ENCODE measurements around the gene RBM11. TPM values are rescaled to one million over a fixed set of nuclear protein-coding genes. Genes with fewer than 3 reads are reported as not detected.

The RBM11 gene
- total RNA-seq, 2 donors from 2014 or later = 1.5 to 1.7 TPM

GRCh38 chr21:14244911-14245310, 29.0 kb downstream of the RBM11 start:
- Mint-ChIP-seq H3K4me1 (peaks cover 2% of the 10 kb centered on the region), H3K27me3 (peaks cover 27% of the 10 kb centered on the region), H3K27ac (no peak overlapping the region), H3K4me3 (no peak overlapping the region), H3K36me3 (ENCODE audit: low read depth) (no peaks in the 10 kb centered on the region)
- DNase-seq (no peak), ATAC-seq (no peak)
- no peaks in the 10 kb centered on the region for H3K9me3 ChIP-seq (ENCODE audit: control insufficient read depth, low read length, poor library complexity, severe bottlenecking)

GRCh38 chr21:14245711-14246110, 29.8 kb downstream of the RBM11 start:
- H3K4me1 Mint-ChIP-seq = peaks cover 2% of the 10 kb centered on the region
- DNase-seq (no peak), ATAC-seq (no peak)
- H3K27me3 Mint-ChIP-seq = peaks cover 27% of the 10 kb centered on the region
- no peaks in the 10 kb centered on the region for H3K36me3 Mint-ChIP-seq (ENCODE audit: low read depth)
- no peak overlapping the region for H3K27ac Mint-ChIP-seq
- no peak overlapping the region for H3K4me3 Mint-ChIP-seq
- no peaks in the 10 kb centered on the region for H3K9me3 ChIP-seq (ENCODE audit: control insufficient read depth, low read length, poor library complexity, severe bottlenecking)

- Mint-ChIP-seq H3K4me3 (no peak overlapping the region), H3K27me3 (peaks cover 33% of the 10 kb centered on the region), H3K36me3 (ENCODE audit: low read depth) (no peaks in the 10 kb centered on the region), H3K27ac (no peak overlapping the region), H3K4me1 (peaks cover 7% of the 10 kb centered on the region)
- H3K9me3 ChIP-seq (ENCODE audit: control insufficient read depth, low read length, poor library complexity, severe bottlenecking) = no peaks in the 10 kb centered on the region
- DNase-seq (no peak), ATAC-seq (no peak)
These were observed 35.4 kb downstream of the RBM11 start for GRCh38 chr21:14251336-14251735.

DNA sequence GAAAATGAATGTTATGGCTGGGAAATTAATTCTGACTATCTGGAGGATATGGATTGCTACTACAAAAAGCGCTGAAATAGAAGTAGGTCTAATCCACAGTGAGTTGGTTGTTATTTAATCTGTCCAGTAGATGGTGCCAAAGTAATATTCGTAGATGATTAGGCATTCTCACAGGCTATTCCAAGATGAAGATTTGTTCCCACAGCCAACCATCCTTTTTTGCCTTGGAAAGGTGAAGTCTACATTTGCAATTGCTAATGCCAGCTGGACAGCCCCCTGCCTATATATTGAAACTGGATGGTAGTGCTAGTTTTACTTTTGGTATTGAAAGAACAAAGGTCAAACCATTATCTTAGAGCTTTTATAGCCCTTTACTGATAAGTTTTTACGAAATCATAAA, 43.8 kb downstream of the RBM11 start:
- no peak for ATAC-seq
- Mint-ChIP-seq H3K27ac (no peak overlapping the region), H3K27me3 (peaks cover 23% of the 10 kb centered on the region), H3K4me1 (no peaks in the 10 kb centered on the region), H3K36me3 (ENCODE audit: low read depth) (peaks cover 2% of the 10 kb centered on the region), H3K4me3 (no peak overlapping the region)
- H3K9me3 ChIP-seq (ENCODE audit: control insufficient read depth, low read length, poor library complexity, severe bottlenecking) = no peaks in the 10 kb centered on the region
- no peak for DNase-seq

GRCh38 chr21:14260174-14260764, 44.3 kb downstream of the RBM11 start:
- no peak overlapping the region for H3K27ac Mint-ChIP-seq
- ATAC-seq (no peak), DNase-seq (no peak)
- H3K27me3 Mint-ChIP-seq = peaks cover 24% of the 10 kb centered on the region
- H3K4me1 Mint-ChIP-seq = no peaks in the 10 kb centered on the region
- no peak overlapping the region for H3K4me3 Mint-ChIP-seq
- peaks cover 2% of the 10 kb centered on the region for H3K36me3 Mint-ChIP-seq (ENCODE audit: low read depth)
- no peaks in the 10 kb centered on the region for H3K9me3 ChIP-seq (ENCODE audit: control insufficient read depth, low read length, poor library complexity, severe bottlenecking)

DNA sequence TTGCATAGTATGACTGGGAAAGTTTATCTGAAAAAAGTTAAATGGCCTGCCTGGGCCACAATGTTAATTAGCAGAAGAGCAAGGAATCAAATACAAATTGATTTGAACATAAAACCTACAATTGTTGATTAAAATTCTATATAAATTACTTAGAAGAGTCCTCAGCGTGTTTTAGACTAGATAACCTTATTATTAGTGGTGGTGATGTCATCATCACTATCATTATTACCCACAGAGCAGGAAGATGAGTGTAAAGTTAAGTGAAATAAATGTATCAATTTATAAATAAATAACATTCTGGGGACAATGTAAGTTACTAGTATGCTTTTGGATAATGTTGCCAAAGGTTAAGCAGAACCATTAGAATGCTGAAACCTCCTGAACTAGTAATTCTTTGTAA, 46.1 kb downstream of the RBM11 start:
- Mint-ChIP-seq H3K4me3 (no peak overlapping the region), H3K4me1 (no peaks in the 10 kb centered on the region), H3K27me3 (peaks cover 25% of the 10 kb centered on the region), H3K36me3 (ENCODE audit: low read depth) (peaks cover 2% of the 10 kb centered on the region), H3K27ac (no peak overlapping the region)
- DNase-seq (no peak), ATAC-seq (no peak)
- H3K9me3 ChIP-seq (ENCODE audit: control insufficient read depth, low read length, poor library complexity, severe bottlenecking) = no peaks in the 10 kb centered on the region

DNA sequence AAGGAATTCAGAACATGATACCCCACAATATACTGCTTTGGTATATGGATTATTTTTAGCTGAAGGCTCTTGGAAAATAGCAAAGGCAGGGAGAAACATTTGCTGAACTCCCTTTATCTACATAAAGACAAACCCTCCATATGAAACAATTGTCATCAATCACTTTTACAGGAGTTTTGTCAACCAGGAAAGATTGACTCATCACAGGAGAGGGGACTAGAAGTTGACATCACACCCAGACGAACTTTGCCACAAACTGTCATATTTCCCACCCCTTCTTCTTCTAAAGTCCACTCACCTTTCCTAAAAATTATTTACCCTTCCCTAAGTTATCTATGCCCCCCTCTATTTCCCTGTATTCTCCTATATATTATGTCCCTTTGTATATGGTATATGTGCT, 47.9 kb downstream of the RBM11 start:
- Mint-ChIP-seq H3K27me3 (peaks cover 22% of the 10 kb centered on the region), H3K4me3 (no peak overlapping the region), H3K27ac (no peak overlapping the region), H3K4me1 (no peaks in the 10 kb centered on the region), H3K36me3 (ENCODE audit: low read depth) (peaks cover 4% of the 10 kb centered on the region)
- ATAC-seq (no peak), DNase-seq (no peak)
- no peaks in the 10 kb centered on the region for H3K9me3 ChIP-seq (ENCODE audit: control insufficient read depth, low read length, poor library complexity, severe bottlenecking)

GRCh38 chr21:14265023-14265422, 49.1 kb downstream of the RBM11 start:
- Mint-ChIP-seq H3K4me1 (no peaks in the 10 kb centered on the region), H3K4me3 (no peak overlapping the region), H3K27ac (no peak overlapping the region), H3K36me3 (ENCODE audit: low read depth) (peaks cover 4% of the 10 kb centered on the region), H3K27me3 (peaks cover 21% of the 10 kb centered on the region)
- no peaks in the 10 kb centered on the region for H3K9me3 ChIP-seq (ENCODE audit: control insufficient read depth, low read length, poor library complexity, severe bottlenecking)
- ATAC-seq (no peak), DNase-seq (no peak)

- H3K27ac Mint-ChIP-seq = no peak overlapping the region
- H3K4me1 Mint-ChIP-seq = no peaks in the 10 kb centered on the region
- H3K36me3 Mint-ChIP-seq (ENCODE audit: low read depth) = peaks cover 4% of the 10 kb centered on the region
- ATAC-seq (no peak), DNase-seq (no peak)
- H3K4me3 Mint-ChIP-seq = no peak overlapping the region
- H3K27me3 Mint-ChIP-seq = peaks cover 38% of the 10 kb centered on the region
- no peaks in the 10 kb centered on the region for H3K9me3 ChIP-seq (ENCODE audit: control insufficient read depth, low read length, poor library complexity, severe bottlenecking)
These were observed 51.1 kb downstream of the RBM11 start for GRCh38 chr21:14267076-14267475.

DNA sequence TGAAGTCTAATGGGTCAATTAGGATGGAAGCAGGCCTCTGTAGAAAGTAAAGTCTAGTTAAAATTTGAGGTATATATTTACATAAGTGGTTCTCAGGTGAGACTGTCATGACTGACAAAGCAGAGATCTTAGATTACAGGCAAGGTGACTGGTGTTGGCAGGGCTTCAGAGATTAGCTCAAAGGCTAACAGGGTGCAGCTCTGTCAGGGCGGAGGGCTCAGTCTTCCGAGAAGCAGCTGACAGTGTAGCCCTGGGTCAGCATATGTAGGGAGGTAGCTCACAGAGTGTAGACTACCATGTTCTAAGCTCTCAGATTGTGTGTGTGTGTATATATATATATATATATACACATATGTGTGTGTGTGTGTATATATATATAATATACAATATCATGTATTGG, 54.7 kb downstream of the RBM11 start:
- Mint-ChIP-seq H3K27me3 (peaks cover 55% of the 10 kb centered on the region), H3K36me3 (ENCODE audit: low read depth) (peaks cover 2% of the 10 kb centered on the region), H3K4me3 (no peak overlapping the region), H3K27ac (no peak overlapping the region), H3K4me1 (no peaks in the 10 kb centered on the region)
- DNase-seq (no peak), ATAC-seq (no peak)
- no peaks in the 10 kb centered on the region for H3K9me3 ChIP-seq (ENCODE audit: control insufficient read depth, low read length, poor library complexity, severe bottlenecking)

DNA sequence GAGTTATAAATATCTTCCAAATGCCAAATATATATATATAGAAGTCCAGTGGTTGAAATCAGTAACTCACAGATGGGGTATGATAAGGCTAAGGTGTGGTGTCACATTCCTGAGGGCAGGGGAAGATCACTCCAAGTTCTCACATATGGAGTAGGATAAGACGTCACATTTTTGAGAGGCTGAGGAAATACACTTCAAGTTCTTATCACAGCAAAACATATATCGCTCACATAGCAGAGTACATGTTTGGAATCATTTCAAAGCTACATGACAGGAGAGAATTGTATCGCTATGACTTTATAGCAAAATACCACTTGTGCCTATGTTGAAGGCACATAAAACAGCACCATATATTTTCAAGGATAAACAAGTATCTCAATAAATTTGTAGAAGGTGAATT, 55.1 kb downstream of the RBM11 start:
- H3K9me3 ChIP-seq (ENCODE audit: control insufficient read depth, low read length, poor library complexity, severe bottlenecking) = no peaks in the 10 kb centered on the region
- H3K36me3 Mint-ChIP-seq (ENCODE audit: low read depth) = peaks cover 2% of the 10 kb centered on the region
- no peaks in the 10 kb centered on the region for H3K4me1 Mint-ChIP-seq
- H3K4me3 Mint-ChIP-seq = no peak overlapping the region
- no peak overlapping the region for H3K27ac Mint-ChIP-seq
- ATAC-seq (no peak), DNase-seq (no peak)
- peaks cover 59% of the 10 kb centered on the region for H3K27me3 Mint-ChIP-seq

DNA sequence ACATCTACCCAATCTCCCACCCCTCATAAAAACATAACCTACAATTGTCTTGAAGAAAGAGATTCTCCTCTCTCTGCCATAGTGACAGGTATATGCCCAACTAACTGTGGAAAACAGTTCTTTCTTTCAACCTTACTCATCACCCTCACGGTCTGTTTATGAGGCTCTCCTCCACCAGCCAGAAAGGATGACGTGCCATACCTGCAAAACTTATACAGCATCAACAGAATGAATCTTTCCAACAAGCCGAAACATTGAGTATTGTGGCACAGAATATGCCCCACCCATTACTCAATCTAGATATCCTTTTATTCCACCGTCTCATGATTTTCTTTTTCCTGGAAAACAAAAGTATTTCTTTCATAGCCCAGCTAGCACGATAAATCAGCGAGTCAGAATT, 55.7 kb downstream of the RBM11 start:
- no peak for ATAC-seq
- H3K27me3 Mint-ChIP-seq = peaks cover 59% of the 10 kb centered on the region

DNA sequence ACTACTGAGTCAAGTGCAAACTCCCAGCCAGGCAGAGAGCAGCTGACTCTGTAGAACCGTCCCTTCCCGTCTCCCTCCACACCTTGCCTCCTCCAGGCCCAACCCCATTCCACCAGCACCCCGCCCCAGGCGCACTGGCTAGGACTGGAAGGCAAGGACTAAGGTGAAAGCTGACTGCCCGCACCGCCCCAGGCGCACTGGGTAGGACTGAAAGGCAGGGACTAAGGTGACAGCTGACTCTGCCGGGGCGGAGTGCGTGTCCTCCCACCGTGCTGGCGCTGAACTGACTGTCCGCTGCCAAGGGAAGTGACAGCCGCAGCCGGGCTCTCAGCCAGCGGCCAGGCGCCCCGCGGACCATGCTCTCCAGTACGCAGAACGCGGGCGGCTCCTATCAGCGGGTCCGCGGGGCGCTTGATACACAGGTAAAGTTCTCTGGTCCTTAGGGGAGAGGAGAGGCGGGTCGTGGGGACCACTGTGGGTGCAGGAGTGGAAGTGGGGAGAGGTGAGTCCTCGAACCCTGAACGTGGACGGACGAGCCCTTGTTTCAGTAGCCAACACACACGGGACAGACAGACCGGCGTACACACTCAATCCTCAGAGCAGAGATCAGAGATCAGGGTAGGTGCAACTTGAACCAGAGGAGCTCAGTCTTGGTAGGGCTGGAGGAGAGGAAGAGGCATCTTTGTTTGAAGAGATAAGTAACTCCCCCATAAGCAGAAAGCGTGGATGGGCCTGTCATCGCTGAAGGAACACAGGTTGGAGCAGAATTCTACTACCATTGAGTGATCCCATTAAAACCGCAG, 58.0 kb downstream of the RBM11 start:
- H3K36me3 Mint-ChIP-seq (ENCODE audit: low read depth) = no peaks in the 10 kb centered on the region
- H3K27ac Mint-ChIP-seq = no peak overlapping the region
- H3K9me3 ChIP-seq (ENCODE audit: control insufficient read depth, low read length, poor library complexity, severe bottlenecking) = no peaks in the 10 kb centered on the region
- H3K4me3 Mint-ChIP-seq = no peak overlapping the region
- no peak for DNase-seq
- H3K4me1 Mint-ChIP-seq = no peaks in the 10 kb centered on the region
- H3K27me3 Mint-ChIP-seq = peaks cover 58% of the 10 kb centered on the region
- no peak for ATAC-seq

More for the DNA sequence above, 55.7 kb downstream of the RBM11 start:
- no peak overlapping the region for H3K4me3 Mint-ChIP-seq
- DNase-seq = no peak
- H3K36me3 Mint-ChIP-seq (ENCODE audit: low read depth) = peaks cover 2% of the 10 kb centered on the region
- no peaks in the 10 kb centered on the region for H3K4me1 Mint-ChIP-seq
- H3K27ac Mint-ChIP-seq = no peak overlapping the region
- no peaks in the 10 kb centered on the region for H3K9me3 ChIP-seq (ENCODE audit: control insufficient read depth, low read length, poor library complexity, severe bottlenecking)

DNA sequence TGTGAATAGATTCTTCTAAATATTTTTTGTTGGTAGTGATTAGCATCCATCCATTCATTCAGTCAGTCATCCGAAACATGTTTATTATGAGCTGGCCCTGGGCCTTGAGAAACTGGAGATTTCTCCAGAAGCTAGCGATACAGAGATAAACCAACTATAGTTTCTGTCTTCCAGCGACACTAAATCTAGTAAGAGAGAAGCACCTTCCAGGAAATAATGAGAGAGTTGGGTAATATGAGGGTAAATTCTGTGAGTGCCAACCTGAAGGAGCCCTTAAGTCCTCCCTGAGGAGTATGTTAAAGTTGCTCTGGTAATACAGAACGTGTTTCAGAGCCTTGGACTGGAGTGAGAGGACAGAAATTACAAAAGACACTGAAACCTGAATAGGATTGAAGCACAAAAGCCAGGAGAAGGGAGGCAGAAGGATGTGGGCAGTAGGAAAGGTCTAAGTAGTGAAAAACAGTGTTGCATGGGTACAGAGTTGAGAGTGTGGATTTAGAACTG, 59.8 kb downstream of the RBM11 start:
- Mint-ChIP-seq H3K27me3 (peaks cover 56% of the 10 kb centered on the region), H3K4me1 (peaks cover 1% of the 10 kb centered on the region), H3K4me3 (no peak overlapping the region), H3K27ac (no peak overlapping the region), H3K36me3 (ENCODE audit: low read depth) (no peaks in the 10 kb centered on the region)
- ATAC-seq = no peak
- H3K9me3 ChIP-seq (ENCODE audit: control insufficient read depth, low read length, poor library complexity, severe bottlenecking) = no peaks in the 10 kb centered on the region
- no peak for DNase-seq

Data from T-helper 17 cell (primary cell).